VCaP (cell line): ENCODE data around the gene PPP2R5E.

Experiments
- H3K27ac ChIP-seq: fragments of 450-650 bp; 2 replicates; pipeline ENCODE4 v1.5.1; 2017
- TF ChIP-seq, protein P1 (sequence below): fragments of 450-650 bp; conservative IDR thresholded peaks from 2 replicates; pipeline ENCODE4 v1.5.1; 2017; ENCODE audit warnings: mild to moderate bottlenecking, moderate library complexity

Gene PPP2R5E

DNA sequence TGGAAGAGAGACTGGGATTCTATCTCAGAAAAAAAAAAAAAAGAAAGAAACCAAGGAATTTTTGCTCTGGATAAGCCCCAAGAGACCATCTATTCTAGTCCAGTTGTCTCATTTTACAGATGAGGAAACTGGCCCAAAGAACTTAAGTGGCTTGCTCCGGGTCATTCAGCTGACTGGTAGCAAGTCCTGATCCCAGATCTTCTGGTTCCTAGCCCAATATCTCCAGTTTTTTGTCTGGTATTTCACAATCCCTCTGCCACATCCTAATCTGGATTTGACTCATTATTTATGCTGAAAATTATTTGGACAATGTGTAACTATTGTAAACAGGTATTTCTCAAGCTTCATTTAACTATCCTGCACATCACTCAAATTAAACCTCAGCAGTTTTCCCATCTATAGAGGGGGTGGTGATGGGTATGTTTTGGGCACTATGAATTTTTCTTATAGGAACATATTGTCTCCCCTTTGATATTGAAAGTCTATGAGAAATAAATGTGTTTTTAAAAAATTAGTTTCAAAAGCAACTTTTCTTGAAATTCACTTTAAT lies 43.4 kb downstream of the PPP2R5E start:
- TF ChIP-seq, protein P1, sequence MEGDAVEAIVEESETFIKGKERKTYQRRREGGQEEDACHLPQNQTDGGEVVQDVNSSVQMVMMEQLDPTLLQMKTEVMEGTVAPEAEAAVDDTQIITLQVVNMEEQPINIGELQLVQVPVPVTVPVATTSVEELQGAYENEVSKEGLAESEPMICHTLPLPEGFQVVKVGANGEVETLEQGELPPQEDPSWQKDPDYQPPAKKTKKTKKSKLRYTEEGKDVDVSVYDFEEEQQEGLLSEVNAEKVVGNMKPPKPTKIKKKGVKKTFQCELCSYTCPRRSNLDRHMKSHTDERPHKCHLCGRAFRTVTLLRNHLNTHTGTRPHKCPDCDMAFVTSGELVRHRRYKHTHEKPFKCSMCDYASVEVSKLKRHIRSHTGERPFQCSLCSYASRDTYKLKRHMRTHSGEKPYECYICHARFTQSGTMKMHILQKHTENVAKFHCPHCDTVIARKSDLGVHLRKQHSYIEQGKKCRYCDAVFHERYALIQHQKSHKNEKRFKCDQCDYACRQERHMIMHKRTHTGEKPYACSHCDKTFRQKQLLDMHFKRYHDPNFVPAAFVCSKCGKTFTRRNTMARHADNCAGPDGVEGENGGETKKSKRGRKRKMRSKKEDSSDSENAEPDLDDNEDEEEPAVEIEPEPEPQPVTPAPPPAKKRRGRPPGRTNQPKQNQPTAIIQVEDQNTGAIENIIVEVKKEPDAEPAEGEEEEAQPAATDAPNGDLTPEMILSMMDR: no peak
- no peak overlapping the region for H3K27ac ChIP-seq

DNA sequence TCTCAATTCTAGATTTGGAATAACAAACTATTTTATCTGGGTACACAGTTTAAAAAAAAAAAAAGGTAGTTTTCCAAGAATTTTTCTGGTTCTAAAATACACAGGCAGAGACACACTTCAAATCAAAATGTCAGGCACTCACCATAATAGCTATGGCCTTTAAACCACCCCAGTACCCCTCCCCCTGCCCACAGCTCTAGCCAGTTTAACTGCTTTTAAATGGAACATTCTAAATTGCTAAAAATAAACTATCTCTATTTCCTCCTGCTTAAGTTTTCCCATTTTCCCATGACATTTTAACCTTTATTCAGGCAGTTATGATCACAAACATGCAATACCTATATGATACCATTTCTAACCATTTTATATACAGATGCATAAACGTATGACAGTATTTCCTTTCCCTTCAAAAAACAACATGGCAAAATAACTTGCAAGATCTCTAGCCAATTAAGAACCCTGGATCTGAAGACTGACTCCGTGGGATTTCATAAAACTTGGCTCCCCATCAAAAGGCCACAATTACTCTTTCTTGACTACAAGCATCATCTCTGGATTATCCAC lies 46.3 kb downstream of the PPP2R5E start:
- TF ChIP-seq, protein P1: no peak
- no peak overlapping the region for H3K27ac ChIP-seq

DNA sequence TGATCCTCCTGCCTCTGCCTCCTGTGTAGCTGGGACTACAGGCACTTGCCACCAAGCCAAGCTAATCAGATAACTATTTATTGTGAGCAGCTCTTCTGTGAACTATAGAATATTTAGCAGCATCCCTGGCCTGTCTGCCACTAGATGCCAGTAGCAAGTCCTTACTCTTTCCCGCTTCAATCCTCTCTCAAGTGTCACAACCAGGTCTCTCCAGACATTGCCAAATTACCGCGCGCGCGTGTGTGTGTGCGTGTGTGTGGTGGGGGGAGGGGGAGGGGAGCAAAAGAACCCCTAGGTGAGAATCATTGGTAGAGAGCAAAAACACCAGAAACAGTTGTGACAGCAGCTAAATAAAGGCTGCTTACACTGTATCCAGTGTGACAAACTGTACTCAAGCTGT lies 49.9 kb downstream of the PPP2R5E start:
- TF ChIP-seq, protein P1: peak; percentile 68
- peak overlapping the region; percentile 48 for H3K27ac ChIP-seq

DNA sequence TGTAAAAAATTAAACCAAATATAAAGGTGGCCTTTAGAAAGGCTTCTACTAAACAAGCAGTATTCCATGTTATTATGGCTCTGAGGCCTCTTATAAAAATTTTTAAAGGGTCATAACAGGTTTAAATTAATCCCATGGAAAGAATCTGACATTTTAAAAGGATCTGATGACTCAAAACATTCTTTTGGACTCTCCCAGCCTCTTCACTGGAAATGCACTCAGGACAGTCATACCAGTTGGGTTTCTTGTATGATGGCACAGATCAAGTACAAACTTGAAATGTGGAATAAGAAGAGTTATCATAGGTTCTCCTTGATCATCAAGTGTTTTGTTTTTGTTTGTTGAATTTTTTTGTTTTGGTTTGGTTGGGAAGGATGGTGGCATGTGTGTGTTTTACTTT lies 50.8 kb downstream of the PPP2R5E start:
- TF ChIP-seq, protein P1: no peak
- peak overlapping the region; percentile 48 for H3K27ac ChIP-seq

DNA sequence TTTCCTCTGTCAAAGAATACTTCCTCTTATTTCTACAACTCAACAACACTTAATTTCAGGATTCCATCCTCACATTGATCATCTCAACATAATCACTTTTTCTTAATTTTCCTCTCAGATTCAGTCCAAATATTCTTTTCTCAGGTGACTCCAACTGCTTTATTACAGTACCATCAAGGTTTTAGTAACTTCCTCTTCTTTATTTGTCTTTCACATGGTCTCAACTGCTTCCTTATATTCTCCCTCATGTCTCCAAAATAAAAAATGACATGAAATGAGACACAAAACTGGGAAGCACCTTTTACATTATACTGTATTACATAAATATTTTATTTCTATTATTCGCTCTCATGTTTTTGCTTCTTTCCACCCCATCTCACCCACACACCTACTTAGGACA lies 55.5 kb downstream of the PPP2R5E start:
- TF ChIP-seq, protein P1: no peak
- no peak overlapping the region for H3K27ac ChIP-seq

DNA sequence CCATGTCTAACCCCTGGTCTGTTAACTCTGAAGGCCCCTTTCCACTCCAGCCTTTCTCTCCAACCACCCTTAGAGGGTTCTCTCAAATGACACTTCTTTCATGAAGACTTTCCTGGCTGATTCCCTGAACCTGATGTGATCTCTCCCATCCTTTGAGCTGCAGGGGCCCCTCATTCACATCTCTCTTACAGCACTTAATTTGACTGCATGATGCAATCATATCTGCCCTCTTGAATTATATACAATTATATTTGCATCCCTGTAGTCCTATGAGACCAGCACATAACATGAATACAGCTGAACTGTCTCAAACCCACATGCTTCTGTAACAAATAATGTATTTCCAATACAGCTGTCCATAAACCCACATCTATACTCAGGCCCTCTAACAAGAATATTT lies 56.4 kb downstream of the PPP2R5E start:
- H3K27ac ChIP-seq: no peak overlapping the region
- TF ChIP-seq, protein P1: no peak

DNA sequence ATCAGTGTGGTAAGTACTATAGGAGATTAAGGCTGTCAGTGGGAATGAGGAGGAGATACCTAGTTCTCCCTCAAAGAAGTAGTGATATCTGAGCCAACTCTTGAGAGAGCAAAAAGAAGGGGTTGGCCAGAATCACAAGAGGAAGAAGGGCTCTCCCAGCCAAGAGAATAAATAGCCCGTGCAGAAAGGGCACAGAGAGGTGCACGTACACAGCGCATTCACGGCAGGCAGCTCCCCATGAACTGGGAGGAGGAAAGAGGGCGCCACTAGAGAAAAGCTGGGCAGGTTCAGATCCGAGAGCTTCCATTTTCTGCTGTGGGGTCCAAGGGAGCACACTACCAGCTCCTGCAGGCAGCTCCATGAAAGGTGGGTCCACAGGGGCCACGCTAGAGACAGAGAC lies 59.9 kb downstream of the PPP2R5E start:
- no peak overlapping the region for H3K27ac ChIP-seq
- TF ChIP-seq, protein P1: no peak
